Inferior parietal cortex (tissue), 1 donor: Measurements from ENCODE around the gene RALGPS1.

Experiments used
- DNase-seq: peaks from one replicate; pipeline ENCODE4 v3.0.0-alpha.2; 2016; ENCODE audit errors: extremely low spot score

RALGPS1 gene

GRCh38 chr9:127255692-127256091 lies 341.1 kb downstream of the RALGPS1 start:
- no peak for DNase-seq

GRCh38 chr9:127256324-127256723 lies 341.7 kb downstream of the RALGPS1 start:
- peak; percentile 27 for DNase-seq

DNA sequence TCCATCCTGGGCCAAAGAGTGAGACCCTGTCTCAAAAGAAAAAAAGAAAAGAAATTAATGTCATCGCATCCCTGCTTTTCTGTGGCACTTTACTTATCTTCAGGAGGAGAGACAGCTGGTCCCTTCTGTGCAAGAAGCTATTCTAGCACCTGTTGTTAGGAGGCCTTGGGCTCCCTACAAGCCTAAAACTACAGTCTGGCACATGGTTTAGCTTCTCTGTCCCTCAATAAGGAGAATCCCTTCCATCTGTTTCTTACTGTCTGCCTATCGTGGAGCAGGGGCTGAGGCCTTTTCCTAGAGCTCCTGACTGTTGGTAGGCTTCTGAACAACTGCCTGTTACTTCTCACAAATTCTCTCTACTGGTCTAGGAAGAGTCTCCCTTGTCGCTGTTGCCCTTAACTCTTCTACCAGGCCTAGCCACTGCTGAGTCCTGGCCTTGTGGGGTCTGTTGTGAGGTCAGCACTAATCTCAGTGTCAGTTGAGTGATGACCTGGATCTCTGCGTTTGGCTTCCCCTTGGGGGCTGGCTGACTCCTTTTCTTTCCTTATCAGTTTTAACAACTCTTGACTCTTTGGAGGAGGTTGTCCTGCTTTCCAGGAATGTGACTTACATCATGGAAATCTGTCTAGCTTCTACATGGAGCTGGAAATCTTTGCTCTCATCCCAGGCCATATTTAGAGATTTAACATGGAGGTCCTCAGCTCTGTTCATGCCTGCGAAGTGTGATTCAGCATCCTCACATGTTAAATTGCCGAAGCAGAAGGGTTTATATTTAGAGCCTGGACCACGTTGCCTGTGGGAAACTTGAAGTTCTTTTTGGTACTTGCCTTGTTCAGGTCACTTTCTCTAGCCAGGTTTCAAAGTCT lies 344.3 kb downstream of the RALGPS1 start:
- no peak for DNase-seq

- no peak for DNase-seq
These were observed 348.0 kb downstream of the RALGPS1 start for GRCh38 chr9:127262602-127263001.

GRCh38 chr9:127263237-127263636 lies 348.7 kb downstream of the RALGPS1 start:
- no peak for DNase-seq

DNA sequence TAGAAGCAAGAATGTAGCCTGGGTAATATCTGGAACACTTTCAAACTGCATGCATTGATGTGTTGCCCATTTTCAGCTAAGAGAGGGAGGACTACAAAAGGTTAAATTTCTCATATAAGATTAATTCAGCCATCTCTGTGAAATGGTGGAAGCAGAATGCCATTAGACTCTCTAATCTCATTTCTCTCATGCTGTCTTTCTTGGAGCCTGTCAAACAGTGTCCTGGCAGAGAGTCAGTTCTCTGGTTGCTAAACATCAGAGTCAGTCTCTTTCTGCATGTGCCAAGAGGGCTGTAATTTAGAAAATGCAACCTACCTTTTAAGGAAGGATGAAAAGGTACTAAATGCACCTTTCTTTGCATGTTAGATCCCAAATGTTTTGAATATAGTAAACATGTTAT lies 349.1 kb downstream of the RALGPS1 start:
- peak; percentile 74 for DNase-seq

- DNase-seq = peak; percentile 68
These were observed 350.1 kb downstream of the RALGPS1 start, which contains the start of gene GARNL3 for GRCh38 chr9:127264462-127265219. Gene GARNL3 (plus strand): TSS chr9:127264774. CDS start chr9:127264878, 104 bp downstream.

DNA sequence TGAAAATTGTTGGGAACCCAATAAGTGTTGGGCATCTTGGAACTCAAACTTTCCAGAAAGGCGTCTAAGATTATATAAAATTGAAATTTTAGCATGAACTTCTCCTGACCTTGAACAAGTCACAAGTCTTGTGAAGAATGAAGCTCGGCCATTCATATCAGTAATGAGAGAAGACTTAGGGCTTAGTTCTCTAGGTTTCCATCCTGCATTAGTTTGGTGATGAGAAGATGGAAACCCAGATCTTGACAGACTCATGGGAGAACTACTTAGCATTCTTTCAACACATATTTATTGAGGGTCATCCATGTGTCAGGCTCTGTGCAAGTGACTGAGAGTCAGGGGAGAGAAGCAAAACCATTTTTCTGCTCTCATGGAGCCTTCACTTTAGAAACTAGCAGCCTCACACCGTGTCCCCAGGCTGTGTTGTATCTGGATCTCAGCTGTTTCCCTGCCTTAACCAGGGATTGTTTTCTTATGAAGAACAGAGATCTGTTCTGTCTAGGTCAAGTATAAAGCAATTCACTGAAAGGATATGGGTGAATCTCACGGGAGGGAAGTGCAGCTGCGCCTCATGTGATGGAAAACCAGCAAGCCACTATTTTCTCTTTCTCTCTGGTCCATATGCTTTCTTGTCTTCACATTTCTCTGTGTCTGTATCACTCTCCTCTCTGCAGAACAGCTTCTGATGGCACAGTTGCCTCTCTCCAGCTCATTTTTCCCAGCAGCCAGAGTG lies 353.4 kb downstream of the RALGPS1 start:
- DNase-seq = peak; percentile 38

GRCh38 chr9:127269449-127269848 lies 354.9 kb downstream of the RALGPS1 start:
- no peak for DNase-seq
